DND-41 (cell line): ENCODE data around the gene RFX2.

Experiments
- ATAC-seq: fragments of 200-7000 bp; cut with Tn5 transposase; 3 replicates; pipeline ENCODE4 v1.9.1; 2021; ENCODE audit warnings: low read depth; ENCODE audit not compliant: insufficient read depth
- DNase-seq: peaks from one replicate; pipeline ENCODE4 v3.0.0-alpha.2; 2020
- H2AFZ ChIP-seq: 2 replicates; pipeline ENCODE4 v1.6.0; 2012; ENCODE audit warnings: low read depth, low read length
- H3K27ac ChIP-seq: 2 replicates; pipeline ENCODE4 v1.5.1; 2012; ENCODE audit warnings: low read length, inconsistent platforms
- H3K27me3 ChIP-seq: fragments of 200-600 bp; sonication (generic); 2 replicates; pipeline ENCODE4 v1.6.0; 2012; ENCODE audit warnings: low read length, mild to moderate bottlenecking, inconsistent platforms; ENCODE audit not compliant: insufficient read depth, poor library complexity
- H3K36me3 ChIP-seq: 2 replicates; pipeline ENCODE4 v1.5.1; 2012; ENCODE audit warnings: low read length, inconsistent platforms; ENCODE audit not compliant: insufficient read depth
- H3K4me1 ChIP-seq: 2 replicates; pipeline ENCODE4 v1.5.1; 2012; ENCODE audit warnings: mild to moderate bottlenecking, low read length; ENCODE audit not compliant: insufficient read depth
- H3K4me2 ChIP-seq: 2 replicates; pipeline ENCODE4 v1.6.0; 2012; ENCODE audit warnings: mild to moderate bottlenecking, moderate library complexity, low read length, inconsistent platforms; ENCODE audit not compliant: insufficient read depth
- H3K4me3 ChIP-seq, 2 experiments: fragments of 200-600 bp in 1 of 2; shearing (Covaris generic) in 1 of 2; 2 replicates each; pipeline ENCODE4 v1.5.1; 2012 to 2016; ENCODE audit warnings: inconsistent platforms in 2 of 2, low read length in 2 of 2, mild to moderate bottlenecking in 2 of 2, low read depth in 1 of 2, moderate library complexity in 1 of 2
- H3K79me2 ChIP-seq: 2 replicates; pipeline ENCODE4 v1.6.0; 2012; ENCODE audit warnings: low read length, inconsistent platforms; ENCODE audit not compliant: insufficient read depth
- H3K9ac ChIP-seq: 2 replicates; pipeline ENCODE4 v1.6.0; 2012; ENCODE audit warnings: low read depth, mild to moderate bottlenecking, inconsistent platforms, low read length, moderate library complexity
- H3K9me3 ChIP-seq: 2 replicates; pipeline ENCODE4 v1.5.1; 2012; ENCODE audit warnings: low read length, moderate library complexity, mild to moderate bottlenecking, inconsistent platforms; ENCODE audit not compliant: insufficient read depth, severe bottlenecking
- H4K20me1 ChIP-seq: 2 replicates; pipeline ENCODE4 v1.6.0; 2012; ENCODE audit warnings: low read length; ENCODE audit not compliant: insufficient read depth
- EZH2 ChIP-seq: IDR thresholded peaks from 3 replicates; pipeline ENCODE4 v1.6.1; 2012; ENCODE audit warnings: borderline replicate concordance, low read depth, mild to moderate bottlenecking, moderate library complexity, low read length, inconsistent platforms; ENCODE audit not compliant: severe bottlenecking
- TF ChIP-seq, protein P1 (sequence below): IDR thresholded peaks from 2 replicates; pipeline ENCODE4 v1.5.1; 2012; ENCODE audit warnings: borderline replicate concordance, low read length, moderate library complexity, mild to moderate bottlenecking; ENCODE audit not compliant: poor library complexity, severe bottlenecking; ENCODE audit errors: extremely low read depth

The RFX2 gene

DNA sequence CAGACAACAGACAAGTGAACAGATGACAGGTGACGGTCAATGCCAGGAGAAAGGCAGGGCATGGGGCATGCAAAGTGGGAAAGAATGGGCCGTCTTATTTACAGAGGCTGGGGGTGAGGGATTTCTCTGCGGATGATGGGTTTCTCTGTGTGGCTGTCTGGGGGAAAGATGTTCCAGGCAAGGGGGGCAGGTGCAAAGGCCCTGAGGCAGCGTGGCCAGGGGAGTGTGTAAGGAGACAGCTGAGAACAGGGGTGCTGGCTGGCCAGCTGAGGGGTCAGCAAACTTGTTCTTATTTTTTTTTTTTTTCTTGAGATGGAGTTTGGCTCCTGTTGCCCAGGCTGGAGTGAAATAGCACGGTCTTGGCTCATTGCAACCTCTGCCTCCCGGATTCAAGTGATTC, 110.6 kb downstream of the RFX2 start:
- no peaks in the 10 kb centered on the region for H3K4me1 ChIP-seq
- no peak overlapping the region for H2AFZ ChIP-seq
- H4K20me1 ChIP-seq: no peaks in the 10 kb centered on the region
- no peak overlapping the region for H3K4me2 ChIP-seq
- H3K79me2 ChIP-seq: no peaks in the 10 kb centered on the region
- H3K9ac ChIP-seq: no peak overlapping the region
- H3K27ac ChIP-seq: no peak overlapping the region
- no peaks in the 10 kb centered on the region for H3K9me3 ChIP-seq
- peaks cover 10% of the 10 kb centered on the region; the same call in 1 of the 2 replicates for H3K36me3 ChIP-seq
- TF ChIP-seq, protein P1, sequence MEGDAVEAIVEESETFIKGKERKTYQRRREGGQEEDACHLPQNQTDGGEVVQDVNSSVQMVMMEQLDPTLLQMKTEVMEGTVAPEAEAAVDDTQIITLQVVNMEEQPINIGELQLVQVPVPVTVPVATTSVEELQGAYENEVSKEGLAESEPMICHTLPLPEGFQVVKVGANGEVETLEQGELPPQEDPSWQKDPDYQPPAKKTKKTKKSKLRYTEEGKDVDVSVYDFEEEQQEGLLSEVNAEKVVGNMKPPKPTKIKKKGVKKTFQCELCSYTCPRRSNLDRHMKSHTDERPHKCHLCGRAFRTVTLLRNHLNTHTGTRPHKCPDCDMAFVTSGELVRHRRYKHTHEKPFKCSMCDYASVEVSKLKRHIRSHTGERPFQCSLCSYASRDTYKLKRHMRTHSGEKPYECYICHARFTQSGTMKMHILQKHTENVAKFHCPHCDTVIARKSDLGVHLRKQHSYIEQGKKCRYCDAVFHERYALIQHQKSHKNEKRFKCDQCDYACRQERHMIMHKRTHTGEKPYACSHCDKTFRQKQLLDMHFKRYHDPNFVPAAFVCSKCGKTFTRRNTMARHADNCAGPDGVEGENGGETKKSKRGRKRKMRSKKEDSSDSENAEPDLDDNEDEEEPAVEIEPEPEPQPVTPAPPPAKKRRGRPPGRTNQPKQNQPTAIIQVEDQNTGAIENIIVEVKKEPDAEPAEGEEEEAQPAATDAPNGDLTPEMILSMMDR: no peak
- no peak for TF ChIP-seq EZH2
- DNase-seq (no peak), ATAC-seq (no peak)
- H3K4me3 ChIP-seq: no peak overlapping the region
- H3K27me3 ChIP-seq: no peaks in the 10 kb centered on the region

DNA sequence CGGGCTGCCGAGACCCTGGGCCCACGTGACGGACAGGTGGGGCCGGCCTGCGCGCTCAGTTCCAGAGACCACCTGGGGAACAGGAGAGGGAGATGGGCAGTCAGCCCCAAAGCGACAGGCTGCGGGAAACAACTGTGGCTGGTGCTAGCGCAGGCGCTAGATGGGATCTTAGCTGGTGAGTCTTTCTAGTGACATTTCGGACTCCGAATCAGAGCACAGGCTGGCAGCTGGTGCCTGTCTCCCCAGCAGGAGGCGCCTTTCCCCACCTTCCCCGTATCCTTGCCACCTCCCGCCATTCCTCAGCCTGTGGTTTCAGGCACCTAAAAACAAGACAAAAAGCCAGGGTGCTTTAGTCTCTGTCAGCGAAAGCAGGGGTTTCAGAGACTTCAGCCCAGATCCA, 112.9 kb downstream of the RFX2 start:
- TF ChIP-seq EZH2: no peak
- TF ChIP-seq, protein P1: no peak
- H3K9me3 ChIP-seq: no peaks in the 10 kb centered on the region
- H3K36me3 ChIP-seq: peaks cover 10% of the 10 kb centered on the region; the same call in 1 of the 2 replicates
- DNase-seq: no peak
- no peaks in the 10 kb centered on the region for H3K4me1 ChIP-seq
- H3K79me2 ChIP-seq: no peaks in the 10 kb centered on the region
- ATAC-seq: no peak
- H4K20me1 ChIP-seq: no peaks in the 10 kb centered on the region
- no peak overlapping the region for H3K27ac ChIP-seq
- no peaks in the 10 kb centered on the region for H3K27me3 ChIP-seq
- H2AFZ ChIP-seq: no peak overlapping the region
- H3K9ac ChIP-seq: no peak overlapping the region
- H3K4me3 ChIP-seq: no peak overlapping the region
- no peak overlapping the region for H3K4me2 ChIP-seq

DNA sequence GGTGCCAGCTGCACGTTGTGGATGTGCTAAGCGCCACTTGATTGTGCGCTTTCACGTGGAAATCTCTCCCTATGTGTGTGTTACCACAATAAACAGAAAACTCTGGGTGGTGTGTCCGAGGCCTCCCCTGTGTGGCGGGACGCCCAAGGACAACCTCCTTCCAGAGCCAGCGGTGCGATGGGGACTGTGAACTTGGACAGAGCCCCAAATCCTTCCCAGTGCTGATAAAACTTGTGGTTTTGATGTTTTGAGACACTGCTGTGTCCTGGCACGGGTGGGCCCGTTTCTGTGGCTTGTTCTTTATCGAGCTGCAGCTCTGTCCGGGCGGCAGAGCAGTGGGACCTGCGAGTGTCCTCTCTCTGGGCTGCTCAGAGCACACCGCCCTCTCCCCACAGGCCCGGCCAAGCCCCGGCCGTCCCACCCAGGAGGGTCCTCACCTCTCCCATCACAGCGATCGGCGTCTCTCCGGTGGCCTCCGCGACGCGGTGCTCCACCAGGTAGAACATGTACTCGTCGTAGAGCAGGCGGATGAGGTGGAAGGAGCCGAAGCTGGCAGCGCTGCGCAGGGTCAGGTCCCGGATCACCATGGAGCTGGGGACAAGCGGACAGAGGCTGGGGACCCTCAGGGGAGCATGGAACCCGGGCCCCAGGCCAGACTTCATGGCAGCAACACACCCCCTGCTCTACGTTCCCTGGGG, 113.5 kb downstream of the RFX2 start:
- Histone ChIP-seq H3K4me3 (no peak overlapping the region), H3K9me3 (no peaks in the 10 kb centered on the region), H3K36me3 (0 out of 2 replicates have a peak, but pooled peaks cover 10% of the 10 kb centered on the region), H3K4me1 (no peaks in the 10 kb centered on the region), H2AFZ (no peak overlapping the region), H3K79me2 (no peaks in the 10 kb centered on the region), H3K4me2 (no peak overlapping the region), H3K9ac (no peak overlapping the region), H4K20me1 (no peaks in the 10 kb centered on the region), H3K27ac (no peak overlapping the region), H3K27me3 (no peaks in the 10 kb centered on the region)
- DNase-seq: no peak
- TF ChIP-seq, protein P1: no peak
- TF ChIP-seq EZH2: no peak
- ATAC-seq: no peak

DNA sequence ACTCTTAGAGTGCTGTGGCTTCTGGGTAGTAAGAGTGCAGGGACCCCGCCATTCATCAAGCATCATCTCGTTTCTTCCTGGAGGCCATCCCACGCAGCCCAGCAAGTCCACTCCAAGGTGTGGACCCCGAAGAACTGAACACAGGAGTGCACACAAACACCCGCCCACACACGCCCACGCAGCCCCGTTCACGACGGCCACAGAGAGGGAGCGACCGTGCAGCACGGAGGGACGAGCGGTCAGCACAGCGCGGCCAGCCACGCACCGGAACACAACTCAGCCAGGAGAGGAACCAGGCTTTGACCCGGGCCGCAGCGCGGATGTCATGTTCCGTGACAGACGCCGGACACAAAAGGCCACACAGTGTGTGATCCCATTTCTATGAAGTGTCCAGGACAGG, 114.2 kb downstream of the RFX2 start:
- no peak for DNase-seq
- no peak for TF ChIP-seq EZH2
- TF ChIP-seq, protein P1: no peak
- no peak overlapping the region for H3K4me3 ChIP-seq
- H3K79me2 ChIP-seq: no peaks in the 10 kb centered on the region
- no peaks in the 10 kb centered on the region for H4K20me1 ChIP-seq
- 0 out of 2 replicates have a peak, but pooled peaks cover 7% of the 10 kb centered on the region for H3K36me3 ChIP-seq
- no peaks in the 10 kb centered on the region for H3K4me1 ChIP-seq
- H3K9ac ChIP-seq: no peak overlapping the region
- no peaks in the 10 kb centered on the region for H3K27me3 ChIP-seq
- no peaks in the 10 kb centered on the region for H3K9me3 ChIP-seq
- no peak overlapping the region for H3K27ac ChIP-seq
- H2AFZ ChIP-seq: no peak overlapping the region
- H3K4me2 ChIP-seq: no peak overlapping the region
- no peak for ATAC-seq
